Measurements from ENCODE around the gene ANKRD34C. TPM values are rescaled to one million over a fixed set of nuclear protein-coding genes. Genes with fewer than 3 reads are reported as not detected.
"Not testable (repeated sequence)": the region's sequence is repeated elsewhere in the genome, so short reads cannot be mapped to it uniquely, and the experiment has no call there.

Gene ANKRD34C
- total RNA-seq, 1 donor from 2014 or later, result not detected

DNA sequence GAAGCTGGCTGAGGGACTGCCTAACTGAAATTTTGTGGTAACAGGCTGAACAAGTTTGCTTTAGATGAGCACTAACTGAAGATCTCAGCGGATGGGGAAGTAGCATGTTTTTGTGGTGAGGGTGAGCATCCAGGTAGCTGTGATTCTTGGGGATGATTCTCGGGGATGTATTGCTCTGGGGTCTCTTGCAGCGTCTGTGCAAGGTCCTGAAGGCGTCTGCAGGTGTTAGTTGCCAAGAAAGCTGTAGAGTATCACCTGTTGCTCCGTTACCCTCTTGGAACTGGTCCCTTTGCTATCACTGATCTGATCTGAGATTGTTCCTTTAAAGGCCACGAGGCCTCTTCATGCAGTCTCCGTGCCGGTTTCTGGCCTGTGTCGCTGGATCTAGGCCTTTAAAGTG, 34.3 kb downstream of the ANKRD34C start:
- intact Hi-C loops (cut with DNase I), result no loop called here
- TF ChIP-seq, protein P1, sequence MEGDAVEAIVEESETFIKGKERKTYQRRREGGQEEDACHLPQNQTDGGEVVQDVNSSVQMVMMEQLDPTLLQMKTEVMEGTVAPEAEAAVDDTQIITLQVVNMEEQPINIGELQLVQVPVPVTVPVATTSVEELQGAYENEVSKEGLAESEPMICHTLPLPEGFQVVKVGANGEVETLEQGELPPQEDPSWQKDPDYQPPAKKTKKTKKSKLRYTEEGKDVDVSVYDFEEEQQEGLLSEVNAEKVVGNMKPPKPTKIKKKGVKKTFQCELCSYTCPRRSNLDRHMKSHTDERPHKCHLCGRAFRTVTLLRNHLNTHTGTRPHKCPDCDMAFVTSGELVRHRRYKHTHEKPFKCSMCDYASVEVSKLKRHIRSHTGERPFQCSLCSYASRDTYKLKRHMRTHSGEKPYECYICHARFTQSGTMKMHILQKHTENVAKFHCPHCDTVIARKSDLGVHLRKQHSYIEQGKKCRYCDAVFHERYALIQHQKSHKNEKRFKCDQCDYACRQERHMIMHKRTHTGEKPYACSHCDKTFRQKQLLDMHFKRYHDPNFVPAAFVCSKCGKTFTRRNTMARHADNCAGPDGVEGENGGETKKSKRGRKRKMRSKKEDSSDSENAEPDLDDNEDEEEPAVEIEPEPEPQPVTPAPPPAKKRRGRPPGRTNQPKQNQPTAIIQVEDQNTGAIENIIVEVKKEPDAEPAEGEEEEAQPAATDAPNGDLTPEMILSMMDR (IDR thresholded peaks at IDR 0.05), result no peak
- Histone ChIP-seq H3K4me3 (no peak overlapping the region), H3K9me3 (no peaks in the 10 kb centered on the region), H3K4me1 (peaks cover 9% of the 10 kb centered on the region), H3K36me3 (peaks cover 77% of the 10 kb centered on the region), H3K27me3 (ENCODE audit: low read depth) (no peaks in the 10 kb centered on the region), H3K27ac (no peak overlapping the region)
- DNase-seq, result no peak
- no peak for ATAC-seq

GRCh38 chr15:79319973-79320372, 37.5 kb downstream of the ANKRD34C start:
- H3K36me3 ChIP-seq, result peaks cover 80% of the 10 kb centered on the region
- H3K4me3 ChIP-seq; H3K9me3 ChIP-seq; ATAC-seq; H3K4me1 ChIP-seq; DNase-seq; intact Hi-C loops (cut with DNase I); H3K27me3 ChIP-seq (ENCODE audit: low read depth); H3K27ac ChIP-seq: not testable (repeated sequence)

DNA sequence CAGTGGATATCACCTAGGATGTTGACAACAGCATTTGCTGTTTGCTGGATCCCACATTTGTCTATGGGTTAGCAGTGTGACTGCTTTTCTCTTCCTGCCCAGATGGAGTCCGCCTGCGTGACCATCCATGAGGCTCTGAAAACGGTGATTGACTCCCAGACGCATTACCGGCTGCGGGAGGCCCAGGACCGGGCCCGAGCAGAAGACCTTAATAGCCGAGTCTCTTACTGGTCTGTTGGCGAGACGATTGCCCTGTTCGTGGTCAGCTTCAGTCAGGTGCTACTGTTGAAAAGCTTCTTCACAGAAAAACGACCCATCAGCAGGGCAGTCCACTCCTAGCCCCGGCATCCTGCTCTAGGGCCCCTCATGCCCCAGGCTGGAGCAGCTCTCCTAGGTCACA, 39.4 kb downstream of the ANKRD34C start:
- TF ChIP-seq, protein P1 (IDR thresholded peaks at IDR 0.05), result no peak
- Histone ChIP-seq H3K27ac (no peak overlapping the region), H3K27me3 (ENCODE audit: low read depth) (no peaks in the 10 kb centered on the region), H3K4me3 (no peak overlapping the region), H3K4me1 (no peaks in the 10 kb centered on the region), H3K9me3 (no peaks in the 10 kb centered on the region), H3K36me3 (peaks cover 61% of the 10 kb centered on the region)
- intact Hi-C loops (cut with DNase I), result no loop called here
- ATAC-seq, result no peak
- no peak for DNase-seq

GRCh38 chr15:79322306-79322705, 39.8 kb downstream of the ANKRD34C start:
- Histone ChIP-seq H3K9me3 (no peaks in the 10 kb centered on the region), H3K27me3 (ENCODE audit: low read depth) (no peaks in the 10 kb centered on the region), H3K4me3 (no peak overlapping the region), H3K36me3 (peaks cover 56% of the 10 kb centered on the region), H3K27ac (no peak overlapping the region), H3K4me1 (no peaks in the 10 kb centered on the region)
- no peak for DNase-seq
- intact Hi-C loops (cut with DNase I), result no loop called here
- TF ChIP-seq, protein P1 (IDR thresholded peaks at IDR 0.05), result no peak
- no peak for ATAC-seq

GRCh38 chr15:79322945-79323344, 40.4 kb downstream of the ANKRD34C start:
- no peak for ATAC-seq
- no peak overlapping the region for H3K27ac ChIP-seq
- H3K36me3 ChIP-seq, result peaks cover 50% of the 10 kb centered on the region
- no peaks in the 10 kb centered on the region for H3K9me3 ChIP-seq
- intact Hi-C loops (cut with DNase I), result no loop called here
- TF ChIP-seq, protein P1 (IDR thresholded peaks at IDR 0.05), result no peak
- no peak overlapping the region for H3K4me3 ChIP-seq
- no peaks in the 10 kb centered on the region for H3K4me1 ChIP-seq
- H3K27me3 ChIP-seq (ENCODE audit: low read depth), result no peaks in the 10 kb centered on the region
- no peak for DNase-seq

DNA sequence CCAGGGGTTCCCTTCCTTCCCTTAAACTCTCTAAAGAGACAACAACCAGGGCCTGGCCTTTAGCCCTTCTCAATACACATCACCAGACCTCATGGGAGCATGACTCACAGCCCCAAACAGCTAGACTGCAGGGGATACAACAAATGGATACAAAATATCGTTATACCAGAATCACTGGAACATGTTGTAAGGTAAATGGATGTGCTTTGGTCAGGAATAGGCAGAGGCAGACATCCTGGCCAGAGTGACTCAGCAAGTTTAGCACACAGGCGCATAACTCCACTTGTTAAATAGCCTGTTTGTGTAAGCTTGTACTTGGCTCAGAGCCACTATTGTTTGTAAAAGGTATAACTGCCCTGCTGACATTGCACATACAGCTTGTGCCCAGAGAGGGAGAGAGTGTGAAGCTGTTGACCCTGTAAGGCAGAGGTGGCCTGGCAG, 46.7 kb downstream of the ANKRD34C start:
- H3K27me3 ChIP-seq (ENCODE audit: low read depth), result no peaks in the 10 kb centered on the region
- H3K36me3 ChIP-seq, result no peaks in the 10 kb centered on the region
- DNase-seq (no peak), ATAC-seq (no peak)
- no peaks in the 10 kb centered on the region for H3K4me1 ChIP-seq
- intact Hi-C loops (cut with DNase I), result no loop called here
- no peak overlapping the region for H3K27ac ChIP-seq
- TF ChIP-seq, protein P1 (IDR thresholded peaks at IDR 0.05), result no peak
- no peak overlapping the region for H3K4me3 ChIP-seq
- no peaks in the 10 kb centered on the region for H3K9me3 ChIP-seq

Other genes starting within 250 kb of the ANKRD34C start
- 82.6 TPM for gene RASGRF1, start 191.9 kb upstream of the ANKRD34C start, total RNA-seq
- gene TMED3, start 28.4 kb downstream of the ANKRD34C start, total RNA-seq, result 45.2 TPM
- 0.30 TPM for gene MINAR1, start 149.6 kb downstream of the ANKRD34C start, total RNA-seq

Data from lower lobe of right lung (tissue), 2 donors.